Activated CD4-positive, alpha-beta memory T cell treated with anti-CD3 and anti-CD28 coated beads, Interleukin-2, amount 10 ng/mL, durations not matched to agents 7 days and 5 days (primary cell): ENCODE measurements around the gene MAGEE1. TPM values are rescaled to one million over a fixed set of nuclear protein-coding genes. Genes with fewer than 3 reads are reported as not detected.

ENCODE experiments used
- CTCF ChIA-PET: fragments of 350-600 bp; sonication (Branson Sonifier 250); formaldehyde crosslinking; loops from one replicate; lab custom pipeline; 2021; ENCODE audit warnings: antibody characterized with exemption, inconsistent platforms; lab: Charles Lee
- POLR2A ChIA-PET: fragments of 350-600 bp; sonication (Branson Sonifier 250); formaldehyde crosslinking; loops from one replicate; lab custom pipeline; 2021; ENCODE audit warnings: antibody characterized with exemption; lab: Charles Lee
- DNase-seq: peaks from one replicate; pipeline ENCODE4 v3.0.0-alpha.2; 2020
- H3K27ac Mint-ChIP-seq: one replicate; pipeline ENCODE4 v1.8.0; 2021; ENCODE audit warnings: mild to moderate bottlenecking, mixed read lengths
- H3K27me3 Mint-ChIP-seq: one replicate; pipeline ENCODE4 v1.8.0; 2021; ENCODE audit warnings: mixed read lengths
- H3K36me3 Mint-ChIP-seq: one replicate; pipeline ENCODE4 v1.8.0; 2021; ENCODE audit warnings: low read depth, mixed read lengths
- H3K4me1 Mint-ChIP-seq: one replicate; pipeline ENCODE4 v1.8.0; 2021; ENCODE audit warnings: mixed read lengths
- H3K4me3 Mint-ChIP-seq: one replicate; pipeline ENCODE4 v1.8.0; 2021; ENCODE audit warnings: mild to moderate bottlenecking, mixed read lengths
- H3K9me3 Mint-ChIP-seq: one replicate; pipeline ENCODE4 v1.8.0; 2021; ENCODE audit warnings: mixed read lengths
- total RNA-seq, 2 experiments: library from RNA; stranded (reverse); gene quantifications; one replicate each; pipeline ENCODE4 v1.2.3, GENCODE V29; 2021

The MAGEE1 gene, protein sequence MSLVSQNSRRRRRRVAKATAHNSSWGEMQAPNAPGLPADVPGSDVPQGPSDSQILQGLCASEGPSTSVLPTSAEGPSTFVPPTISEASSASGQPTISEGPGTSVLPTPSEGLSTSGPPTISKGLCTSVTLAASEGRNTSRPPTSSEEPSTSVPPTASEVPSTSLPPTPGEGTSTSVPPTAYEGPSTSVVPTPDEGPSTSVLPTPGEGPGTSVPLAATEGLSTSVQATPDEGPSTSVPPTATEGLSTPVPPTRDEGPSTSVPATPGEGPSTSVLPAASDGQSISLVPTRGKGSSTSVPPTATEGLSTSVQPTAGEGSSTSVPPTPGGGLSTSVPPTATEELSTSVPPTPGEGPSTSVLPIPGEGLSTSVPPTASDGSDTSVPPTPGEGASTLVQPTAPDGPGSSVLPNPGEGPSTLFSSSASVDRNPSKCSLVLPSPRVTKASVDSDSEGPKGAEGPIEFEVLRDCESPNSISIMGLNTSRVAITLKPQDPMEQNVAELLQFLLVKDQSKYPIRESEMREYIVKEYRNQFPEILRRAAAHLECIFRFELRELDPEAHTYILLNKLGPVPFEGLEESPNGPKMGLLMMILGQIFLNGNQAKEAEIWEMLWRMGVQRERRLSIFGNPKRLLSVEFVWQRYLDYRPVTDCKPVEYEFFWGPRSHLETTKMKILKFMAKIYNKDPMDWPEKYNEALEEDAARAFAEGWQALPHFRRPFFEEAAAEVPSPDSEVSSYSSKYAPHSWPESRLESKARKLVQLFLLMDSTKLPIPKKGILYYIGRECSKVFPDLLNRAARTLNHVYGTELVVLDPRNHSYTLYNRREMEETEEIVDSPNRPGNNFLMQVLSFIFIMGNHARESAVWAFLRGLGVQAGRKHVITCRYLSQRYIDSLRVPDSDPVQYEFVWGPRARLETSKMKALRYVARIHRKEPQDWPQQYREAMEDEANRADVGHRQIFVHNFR
- 1 to 10 TPM; 2.8 to 3.1 TPM for total RNA-seq

DNA sequence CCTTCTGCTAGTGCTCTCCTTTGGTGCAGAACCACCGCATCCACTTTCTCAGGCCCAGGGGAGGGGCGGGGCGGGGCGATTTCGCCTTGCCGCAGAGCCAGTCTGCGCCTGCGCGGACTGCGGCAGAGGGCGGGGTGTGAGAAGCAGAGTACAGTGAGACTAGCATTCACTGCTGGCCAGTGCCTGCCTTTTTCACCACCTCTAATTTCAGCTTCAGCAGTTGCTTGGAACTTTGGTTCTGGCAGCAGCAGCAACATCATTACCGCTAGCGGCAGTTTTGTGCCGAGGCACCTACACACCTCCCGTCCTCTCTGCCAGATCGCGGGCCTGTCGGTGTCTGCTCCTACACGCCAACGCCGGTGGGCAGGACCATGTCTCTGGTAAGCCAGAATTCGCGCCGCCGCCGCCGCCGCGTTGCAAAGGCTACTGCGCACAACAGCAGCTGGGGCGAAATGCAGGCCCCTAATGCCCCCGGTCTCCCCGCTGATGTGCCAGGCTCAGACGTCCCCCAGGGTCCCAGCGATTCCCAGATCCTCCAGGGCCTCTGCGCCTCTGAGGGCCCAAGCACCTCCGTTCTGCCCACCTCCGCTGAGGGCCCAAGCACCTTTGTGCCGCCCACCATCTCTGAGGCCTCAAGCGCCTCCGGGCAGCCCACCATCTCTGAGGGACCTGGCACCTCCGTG, at the start of gene MAGEE1:
Gene MAGEE1 (plus strand): TSS at position 151 of the 683 bp plus-strand sequence. CDS start 221 bp downstream, at position 372.
- peak within 1 kb of the TSS; percentile 81 for H3K4me3 Mint-ChIP-seq
- peak within 1 kb of the TSS; percentile 66 for H3K27ac Mint-ChIP-seq
- ChIA-PET CTCF (no interaction called here), POLR2A (interaction anchor here (1.6 kb wide), 1 partner anchor 255 kb away, joined by 6 read pairs; the partner anchor contains the start of gene PBDC1)
- peaks cover 11% of the 10 kb centered on the region for H3K4me1 Mint-ChIP-seq
- no peaks in the 10 kb centered on the region for H3K9me3 Mint-ChIP-seq
- no peaks in the 10 kb centered on the region for H3K27me3 Mint-ChIP-seq
- peak; percentile 85 for DNase-seq
- no peaks in the 10 kb centered on the region for H3K36me3 Mint-ChIP-seq

GRCh38 chrX:76398970-76399369, 28.5 kb upstream of the MAGEE1 start:
- no peaks in the 10 kb centered on the region for H3K4me1 Mint-ChIP-seq
- no peak for DNase-seq
- no peak overlapping the region for H3K4me3 Mint-ChIP-seq
- H3K27ac Mint-ChIP-seq, result no peak overlapping the region
- H3K9me3 Mint-ChIP-seq, result no peaks in the 10 kb centered on the region
- ChIA-PET CTCF (no interaction called here), POLR2A (no interaction called here)
- no peaks in the 10 kb centered on the region for H3K36me3 Mint-ChIP-seq
- H3K27me3 Mint-ChIP-seq, result no peaks in the 10 kb centered on the region

DNA sequence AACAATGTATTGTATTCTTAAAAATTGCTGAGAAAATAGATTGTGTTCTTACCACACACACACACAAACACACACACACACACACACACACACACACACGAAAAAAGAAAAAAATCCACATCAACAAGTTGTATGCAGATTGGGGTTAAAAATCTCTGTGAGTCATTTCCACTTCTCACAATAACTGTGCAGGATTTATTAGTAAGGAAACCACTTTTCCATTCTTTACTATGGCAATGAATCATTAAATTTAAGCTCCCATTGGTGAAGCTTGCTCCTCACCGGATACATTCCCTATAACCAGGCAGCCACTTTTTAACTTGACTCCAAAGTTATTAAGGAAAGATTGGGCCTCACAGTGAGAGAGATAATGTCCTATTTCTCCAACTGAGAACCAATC, 19.7 kb upstream of the MAGEE1 start:
- Mint-ChIP-seq H3K9me3 (no peaks in the 10 kb centered on the region), H3K36me3 (no peaks in the 10 kb centered on the region), H3K4me1 (no peaks in the 10 kb centered on the region), H3K4me3 (no peak overlapping the region), H3K27me3 (peaks cover 2% of the 10 kb centered on the region), H3K27ac (no peak overlapping the region)
- DNase-seq, result no peak
- CTCF ChIA-PET, result no interaction called here
- POLR2A ChIA-PET, result no interaction called here

- H3K4me1 Mint-ChIP-seq, result peaks cover 3% of the 10 kb centered on the region
- POLR2A ChIA-PET, result no interaction called here
- no peak overlapping the region for H3K27ac Mint-ChIP-seq
- H3K27me3 Mint-ChIP-seq, result no peaks in the 10 kb centered on the region
- no peak overlapping the region for H3K4me3 Mint-ChIP-seq
- H3K9me3 Mint-ChIP-seq, result no peaks in the 10 kb centered on the region
- DNase-seq, result no peak
- CTCF ChIA-PET, result no interaction called here
- no peaks in the 10 kb centered on the region for H3K36me3 Mint-ChIP-seq
These were observed 7.3 kb upstream of the MAGEE1 start for GRCh38 chrX:76420237-76420636.

- POLR2A ChIA-PET, result interaction anchor here (1.6 kb wide), 1 partner anchor 256 kb away, joined by 6 read pairs; the partner anchor contains the start of gene PBDC1
- Mint-ChIP-seq H3K27ac (peak overlapping the region; percentile 66), H3K4me3 (peak overlapping the region; percentile 81), H3K27me3 (no peaks in the 10 kb centered on the region), H3K9me3 (no peaks in the 10 kb centered on the region), H3K4me1 (peaks cover 11% of the 10 kb centered on the region), H3K36me3 (no peaks in the 10 kb centered on the region)
- CTCF ChIA-PET, result no interaction called here
- DNase-seq, result peak; percentile 39
These were observed 977 bp downstream of the MAGEE1 start for GRCh38 chrX:76428243-76429130.

DNA sequence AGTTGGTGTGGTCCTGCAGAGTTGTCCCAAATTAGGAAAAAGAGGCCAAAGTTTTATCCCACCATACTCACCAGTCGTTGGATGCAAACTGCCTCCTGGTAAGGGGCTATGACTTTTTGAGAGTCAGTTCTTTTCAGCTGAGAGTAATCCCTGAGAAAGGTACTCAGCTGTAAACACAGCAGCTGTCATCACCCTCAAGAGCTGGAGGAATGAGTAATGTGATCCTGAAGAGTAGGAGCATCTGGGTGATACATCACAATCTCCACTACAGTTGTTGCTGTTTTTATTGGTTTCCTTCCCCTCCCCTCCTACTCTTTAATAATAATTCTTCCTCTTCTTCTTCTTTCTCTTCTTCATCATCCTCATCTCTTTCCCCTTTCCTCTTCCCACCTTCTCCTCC, 5.7 kb downstream of the MAGEE1 start:
- Mint-ChIP-seq H3K27me3 (no peaks in the 10 kb centered on the region), H3K9me3 (no peaks in the 10 kb centered on the region), H3K4me1 (peaks cover 9% of the 10 kb centered on the region), H3K36me3 (no peaks in the 10 kb centered on the region), H3K27ac (no peak overlapping the region), H3K4me3 (no peak overlapping the region)
- DNase-seq, result no peak
- POLR2A ChIA-PET, result no interaction called here
- CTCF ChIA-PET, result no interaction called here

DNA sequence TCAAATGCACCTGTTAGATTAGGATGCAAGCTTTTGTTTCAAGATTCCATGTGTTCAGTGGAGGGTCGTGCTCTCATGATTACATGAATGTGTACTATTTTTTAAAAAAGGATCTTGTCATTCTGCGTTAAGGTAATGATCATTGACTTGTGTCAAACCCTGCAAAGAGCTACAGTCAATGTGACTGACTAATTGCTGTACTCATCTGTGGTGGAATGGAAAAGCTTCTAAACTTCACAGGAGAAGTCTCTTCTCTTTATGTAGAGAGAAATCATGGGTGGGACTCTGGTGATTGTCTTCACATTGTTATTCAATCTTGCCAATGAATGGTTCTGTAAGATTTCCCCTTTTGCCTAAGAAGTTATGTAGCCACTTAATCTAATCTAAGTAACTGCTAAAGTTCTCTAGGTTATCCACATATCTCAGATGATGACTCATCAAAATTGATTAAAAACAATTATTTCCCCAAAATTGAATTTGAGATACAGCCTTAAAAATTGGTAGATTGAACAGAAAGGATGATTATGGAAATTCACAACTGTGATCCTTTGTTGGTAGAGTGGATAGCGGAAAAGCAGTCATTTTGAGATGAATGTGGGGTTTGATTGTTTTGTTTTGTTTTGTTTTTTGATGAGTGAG, 6.7 kb downstream of the MAGEE1 start:
- no peak for DNase-seq
- no peaks in the 10 kb centered on the region for H3K9me3 Mint-ChIP-seq
- no peak overlapping the region for H3K4me3 Mint-ChIP-seq
- CTCF ChIA-PET, result no interaction called here
- no peaks in the 10 kb centered on the region for H3K27me3 Mint-ChIP-seq
- peaks cover 9% of the 10 kb centered on the region for H3K4me1 Mint-ChIP-seq
- H3K36me3 Mint-ChIP-seq, result no peaks in the 10 kb centered on the region
- POLR2A ChIA-PET, result no interaction called here
- H3K27ac Mint-ChIP-seq, result no peak overlapping the region

- H3K4me1 Mint-ChIP-seq, result peaks cover 4% of the 10 kb centered on the region
- DNase-seq, result no peak
- H3K36me3 Mint-ChIP-seq, result peaks cover 2% of the 10 kb centered on the region
- POLR2A ChIA-PET, result no interaction called here
- H3K27me3 Mint-ChIP-seq, result no peaks in the 10 kb centered on the region
- H3K9me3 Mint-ChIP-seq, result peaks cover 4% of the 10 kb centered on the region
- CTCF ChIA-PET, result no interaction called here
- no peak overlapping the region for H3K27ac Mint-ChIP-seq
- H3K4me3 Mint-ChIP-seq, result no peak overlapping the region
These were observed 11.7 kb downstream of the MAGEE1 start for GRCh38 chrX:76439188-76439587.

GRCh38 chrX:76453737-76454406, 26.4 kb downstream of the MAGEE1 start:
- Mint-ChIP-seq H3K27me3 (no peaks in the 10 kb centered on the region), H3K4me3 (no peak overlapping the region), H3K9me3 (no peaks in the 10 kb centered on the region), H3K36me3 (no peaks in the 10 kb centered on the region), H3K27ac (no peak overlapping the region), H3K4me1 (peaks cover 2% of the 10 kb centered on the region)
- ChIA-PET POLR2A (no interaction called here), CTCF (interaction anchor here (2.5 kb wide), 1 partner anchor 175 kb away, joined by 23 read pairs; no protein-coding TSS in a partner anchor)
- no peak for DNase-seq

DNA sequence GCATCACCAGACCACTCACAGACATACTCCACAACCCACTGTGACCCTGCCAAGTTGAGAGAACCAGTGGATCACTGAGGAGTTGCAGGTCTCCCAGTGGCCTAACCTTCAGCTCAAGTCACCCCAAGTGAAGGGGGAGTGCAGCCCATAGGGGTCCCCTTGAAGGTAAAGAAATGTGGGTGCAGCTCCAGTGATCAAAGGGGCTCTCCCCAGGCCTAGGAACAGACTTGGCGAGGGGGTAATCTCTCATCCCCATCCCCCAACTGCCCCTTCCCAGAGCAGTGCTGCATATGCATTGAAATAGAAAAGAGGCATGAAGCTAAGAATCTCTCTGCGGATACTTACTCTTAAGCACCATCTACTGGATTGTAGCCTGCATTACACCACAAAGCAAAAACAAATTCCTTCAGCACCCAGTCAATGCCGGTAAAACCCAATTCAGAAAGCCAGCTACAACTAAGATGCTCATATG, 27.0 kb downstream of the MAGEE1 start:
- no peak overlapping the region for H3K27ac Mint-ChIP-seq
- H3K4me1 Mint-ChIP-seq, result peaks cover 2% of the 10 kb centered on the region
- H3K27me3 Mint-ChIP-seq, result no peaks in the 10 kb centered on the region
- ChIA-PET CTCF (interaction anchor here (0.9 to 2.5 kb wide), 3 partner anchors 8 to 176 kb away, joined by 3 to 23 read pairs (median 6); no protein-coding TSS in a partner anchor), POLR2A (interaction anchor here (1.2 kb wide), 1 partner anchor 308 kb away, joined by 4 read pairs; no protein-coding TSS in a partner anchor)
- H3K4me3 Mint-ChIP-seq, result no peak overlapping the region
- no peaks in the 10 kb centered on the region for H3K9me3 Mint-ChIP-seq
- no peak for DNase-seq
- no peaks in the 10 kb centered on the region for H3K36me3 Mint-ChIP-seq

DNA sequence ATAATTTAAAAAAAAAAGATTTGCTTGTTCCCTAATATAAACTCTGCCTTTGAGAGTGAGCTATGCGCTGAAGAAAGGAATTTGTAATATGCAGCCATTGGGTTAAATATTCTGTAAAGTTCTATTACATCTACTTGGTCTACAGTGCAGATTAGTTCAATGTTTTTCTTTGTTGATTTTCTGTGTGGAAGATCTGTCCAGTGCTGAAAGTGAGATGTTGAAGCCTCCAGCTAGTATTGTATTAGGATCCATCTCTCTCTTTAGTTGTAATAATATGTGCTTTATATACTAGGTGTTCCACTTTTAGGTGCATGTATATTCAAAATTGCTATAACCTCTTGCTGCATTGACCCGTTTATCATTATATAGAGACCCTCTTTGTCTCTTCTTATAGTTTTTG, 49.8 kb downstream of the MAGEE1 start:
- POLR2A ChIA-PET, result no interaction called here
- Mint-ChIP-seq H3K4me3 (no peak overlapping the region), H3K27ac (no peak overlapping the region), H3K4me1 (no peaks in the 10 kb centered on the region), H3K36me3 (no peaks in the 10 kb centered on the region), H3K9me3 (no peaks in the 10 kb centered on the region), H3K27me3 (no peaks in the 10 kb centered on the region)
- CTCF ChIA-PET, result no interaction called here
- DNase-seq, result no peak
